MV-4-11 (cell line): ENCODE data around the gene RAB40B.
A peak's percentile ranks its signal among the peaks of the same experiment; 100 is the strongest.
"Not testable (repeated sequence)": the region's sequence is repeated elsewhere in the genome, so short reads cannot be mapped to it uniquely, and the experiment has no call there.

Experiments used
- DNase-seq: peaks from one replicate; lab custom pipeline; 2025; lab: John Stamatoyannopoulos, UW

The RAB40B gene, protein sequence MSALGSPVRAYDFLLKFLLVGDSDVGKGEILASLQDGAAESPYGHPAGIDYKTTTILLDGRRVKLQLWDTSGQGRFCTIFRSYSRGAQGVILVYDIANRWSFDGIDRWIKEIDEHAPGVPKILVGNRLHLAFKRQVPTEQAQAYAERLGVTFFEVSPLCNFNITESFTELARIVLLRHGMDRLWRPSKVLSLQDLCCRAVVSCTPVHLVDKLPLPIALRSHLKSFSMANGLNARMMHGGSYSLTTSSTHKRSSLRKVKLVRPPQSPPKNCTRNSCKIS

DNA sequence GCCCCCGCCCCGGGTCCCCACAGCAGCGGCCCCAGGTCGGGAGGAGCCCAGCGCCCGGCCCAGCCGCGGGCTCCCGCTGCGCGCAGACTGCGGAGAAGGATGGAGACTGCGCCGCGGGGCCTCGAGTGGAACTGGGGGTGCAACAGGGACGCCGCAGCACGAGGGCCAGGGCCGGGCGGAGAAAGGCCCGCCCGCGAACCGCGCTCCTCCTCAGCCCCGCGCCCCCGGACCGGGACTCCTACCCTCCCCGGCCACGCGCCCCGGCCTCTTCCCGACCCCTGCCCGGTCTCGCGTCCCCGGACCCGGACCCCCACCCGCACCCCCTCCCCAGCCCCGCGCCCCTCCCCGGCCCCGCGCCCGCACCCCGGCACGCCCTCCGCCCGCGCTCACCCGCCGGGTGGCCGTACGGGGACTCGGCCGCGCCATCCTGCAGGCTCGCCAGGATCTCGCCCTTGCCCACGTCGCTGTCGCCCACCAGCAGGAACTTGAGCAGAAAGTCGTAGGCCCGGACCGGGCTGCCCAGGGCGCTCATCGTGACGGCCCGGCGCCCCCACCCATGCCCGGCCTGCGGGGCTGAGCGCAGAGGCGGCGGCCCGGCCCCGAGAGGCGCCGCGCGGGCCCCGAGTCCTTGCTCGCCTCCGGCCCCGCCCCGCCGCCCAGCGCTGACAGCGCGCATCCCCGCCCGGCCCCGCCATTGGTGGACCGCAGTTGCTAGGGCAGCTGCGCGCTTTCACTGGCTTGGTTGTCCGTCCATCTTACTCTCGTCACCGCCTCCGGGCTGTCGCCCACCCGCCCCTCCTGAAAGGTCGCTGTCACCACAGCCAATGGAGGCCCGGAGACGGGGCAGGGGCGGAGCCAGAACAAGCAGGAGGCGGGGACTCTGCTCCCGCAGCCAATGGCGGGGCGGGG is at the start of gene RAB40B:
Gene RAB40B (minus strand): TSS at position 634 of the 909 bp plus-strand sequence. CDS start 102 bp downstream, at position 532.
- peak; percentile 97 for DNase-seq

DNA sequence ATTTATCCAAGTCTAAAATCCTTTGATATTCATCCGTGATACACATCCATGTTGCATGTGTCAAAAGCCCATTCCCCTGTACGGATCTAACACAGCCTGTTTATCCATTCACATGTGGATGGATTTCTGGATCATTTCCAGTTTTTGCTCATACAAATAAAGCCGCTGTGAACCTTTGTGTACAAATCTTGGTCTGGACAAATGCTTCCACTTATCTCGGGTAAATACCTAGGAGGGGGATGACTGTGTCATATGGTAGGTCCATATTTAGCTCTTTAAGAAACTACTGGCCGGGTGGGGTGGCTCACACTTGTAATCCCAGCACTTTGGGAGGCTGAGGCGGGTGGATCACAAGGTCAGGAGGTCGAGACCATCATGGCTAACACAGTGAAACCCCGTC is 47.0 kb upstream of the RAB40B start:
- DNase-seq: no peak

DNA sequence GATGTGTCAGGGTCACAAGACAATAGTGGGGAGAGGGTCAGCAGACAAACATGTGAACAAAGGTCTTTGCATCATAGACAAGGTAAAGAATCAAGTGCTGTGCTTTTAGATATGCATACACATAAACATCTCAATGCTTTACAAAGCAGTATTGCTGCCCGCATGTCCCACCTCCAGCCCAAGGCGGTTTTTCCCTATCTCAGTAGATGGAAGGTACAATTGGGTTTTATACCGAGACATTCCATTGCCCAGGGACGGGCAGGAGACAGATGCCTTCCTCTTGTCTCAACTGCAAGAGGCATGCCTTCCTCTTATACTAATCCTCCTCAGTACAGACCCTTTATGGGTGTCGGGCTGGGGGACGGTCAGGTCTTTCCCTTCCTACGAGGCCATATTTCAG is 46.2 kb upstream of the RAB40B start:
- DNase-seq: not testable (repeated sequence)

DNA sequence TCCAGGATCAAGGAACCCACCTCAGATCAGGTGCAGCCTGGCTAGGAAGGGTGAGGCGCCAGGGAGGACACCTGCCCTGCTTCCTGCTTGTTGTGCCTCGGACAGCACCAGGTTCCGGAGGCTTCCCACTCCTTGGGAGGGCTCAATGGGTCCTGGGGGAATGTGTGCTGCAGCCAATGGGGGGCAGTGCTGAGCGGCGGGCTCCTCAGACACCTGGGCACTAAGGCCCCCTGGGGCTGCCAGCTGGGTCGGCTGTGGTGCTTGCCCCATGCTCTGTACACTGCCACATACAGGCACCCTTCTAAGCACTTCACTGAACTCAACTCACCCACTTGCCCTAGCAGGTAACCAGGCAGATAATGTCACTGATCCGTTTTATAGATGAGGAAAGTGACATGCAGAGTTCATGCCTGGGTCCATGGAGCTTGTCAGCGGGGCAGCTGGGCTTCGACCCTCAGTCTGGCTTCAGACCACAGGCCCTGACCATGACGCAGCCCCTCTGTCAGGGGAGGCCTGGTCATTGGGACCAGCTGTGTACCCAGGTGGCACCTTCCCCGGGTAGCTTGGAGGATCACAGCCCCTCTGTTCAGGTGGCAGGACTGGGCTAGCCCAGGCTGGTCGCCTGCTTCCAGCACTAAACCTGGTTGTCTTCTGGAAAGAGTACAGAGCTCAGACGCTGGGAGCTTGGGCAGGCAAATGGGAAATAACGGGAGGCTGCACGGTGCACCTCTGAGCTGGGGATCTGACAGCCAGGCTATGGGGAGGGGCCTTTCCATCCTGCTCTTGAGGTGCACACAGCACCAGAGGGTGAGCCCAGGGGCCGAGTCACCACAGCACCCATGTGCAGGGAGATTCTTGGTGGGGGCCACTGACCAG is 45.1 kb upstream of the RAB40B start:
- DNase-seq: no peak

DNA sequence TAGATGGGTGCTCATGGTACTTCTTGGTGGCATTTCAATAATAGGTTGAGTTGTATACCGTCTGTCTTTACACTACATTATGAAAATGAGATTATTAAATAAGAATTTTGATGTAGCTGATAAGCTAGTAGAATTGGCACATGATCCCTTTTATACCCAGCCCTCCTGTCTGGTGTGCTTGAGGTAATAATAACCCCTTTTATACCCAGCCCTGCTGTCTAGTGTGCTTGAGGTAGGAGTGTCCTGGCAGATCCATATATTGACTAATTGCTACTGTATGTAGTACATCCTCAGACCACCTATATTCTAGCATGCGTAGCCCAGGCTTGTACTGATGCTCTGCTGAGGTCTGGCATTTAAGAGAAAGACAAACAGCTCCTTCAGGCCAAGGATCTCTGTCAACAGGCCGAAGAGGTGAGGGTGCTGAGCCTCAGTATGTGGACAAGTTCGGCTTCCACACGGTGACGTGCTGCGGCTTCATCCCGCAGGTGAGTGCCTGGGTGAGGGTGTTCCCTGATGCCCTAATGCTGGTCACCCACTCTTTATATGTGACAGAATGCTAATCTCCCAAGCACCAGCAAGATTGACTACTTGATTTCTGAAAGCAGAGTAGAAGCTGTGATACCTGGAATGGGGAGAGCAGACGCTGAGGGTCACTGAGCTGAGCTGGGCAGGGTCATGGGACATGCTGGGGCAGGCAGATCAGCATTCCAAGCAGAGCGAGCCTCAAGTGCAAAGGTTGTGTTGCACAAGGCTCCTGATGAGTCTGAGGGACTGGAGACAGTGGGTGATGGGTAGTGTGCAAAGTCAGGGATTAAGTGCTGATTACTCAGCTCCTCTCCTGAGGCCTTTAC is 42.6 kb upstream of the RAB40B start:
- no peak for DNase-seq

DNA sequence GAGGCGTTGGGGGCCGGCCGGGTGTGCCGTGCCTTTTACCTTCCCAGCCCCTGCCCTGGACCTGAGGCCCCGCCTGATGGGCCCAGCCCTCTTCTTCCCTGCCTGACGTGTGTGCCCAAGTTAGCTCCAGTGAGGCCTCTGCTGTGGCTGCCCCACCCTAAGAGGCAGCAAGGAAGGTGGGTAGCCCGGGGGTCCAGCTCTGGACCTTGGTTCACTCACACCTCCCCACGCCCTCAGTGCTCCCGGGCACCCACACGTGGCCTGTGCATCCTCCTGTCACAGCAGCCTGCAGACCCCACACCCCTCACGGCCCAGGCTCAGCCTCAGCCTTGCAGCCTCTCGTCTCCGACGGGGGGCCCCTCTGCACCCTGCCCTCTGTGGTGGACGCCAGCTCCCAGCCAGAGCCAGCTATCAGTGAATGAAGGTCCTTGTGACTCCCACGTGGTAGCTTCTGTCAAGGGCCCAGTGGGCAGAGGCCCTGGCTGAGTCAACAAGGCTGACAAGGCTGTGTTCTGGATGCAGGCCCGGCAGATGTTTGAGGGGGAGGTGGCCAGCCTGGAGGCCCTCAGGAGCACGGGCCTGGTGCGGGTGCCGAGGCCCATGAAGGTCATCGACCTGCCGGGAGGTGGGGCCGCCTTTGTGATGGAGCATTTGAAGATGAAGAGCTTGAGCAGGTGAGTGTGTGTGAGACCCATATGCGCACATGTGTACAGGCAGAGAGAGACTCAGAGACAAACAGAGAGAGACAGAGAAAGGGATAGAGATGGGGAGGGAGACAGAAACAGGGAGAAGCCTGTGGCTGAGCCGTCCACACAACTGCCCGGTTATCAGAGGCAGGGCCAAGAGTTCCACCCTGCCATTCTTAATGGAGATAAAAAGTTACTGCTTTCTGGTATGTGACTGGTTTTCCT is 39.7 kb upstream of the RAB40B start:
- no peak for DNase-seq

DNA sequence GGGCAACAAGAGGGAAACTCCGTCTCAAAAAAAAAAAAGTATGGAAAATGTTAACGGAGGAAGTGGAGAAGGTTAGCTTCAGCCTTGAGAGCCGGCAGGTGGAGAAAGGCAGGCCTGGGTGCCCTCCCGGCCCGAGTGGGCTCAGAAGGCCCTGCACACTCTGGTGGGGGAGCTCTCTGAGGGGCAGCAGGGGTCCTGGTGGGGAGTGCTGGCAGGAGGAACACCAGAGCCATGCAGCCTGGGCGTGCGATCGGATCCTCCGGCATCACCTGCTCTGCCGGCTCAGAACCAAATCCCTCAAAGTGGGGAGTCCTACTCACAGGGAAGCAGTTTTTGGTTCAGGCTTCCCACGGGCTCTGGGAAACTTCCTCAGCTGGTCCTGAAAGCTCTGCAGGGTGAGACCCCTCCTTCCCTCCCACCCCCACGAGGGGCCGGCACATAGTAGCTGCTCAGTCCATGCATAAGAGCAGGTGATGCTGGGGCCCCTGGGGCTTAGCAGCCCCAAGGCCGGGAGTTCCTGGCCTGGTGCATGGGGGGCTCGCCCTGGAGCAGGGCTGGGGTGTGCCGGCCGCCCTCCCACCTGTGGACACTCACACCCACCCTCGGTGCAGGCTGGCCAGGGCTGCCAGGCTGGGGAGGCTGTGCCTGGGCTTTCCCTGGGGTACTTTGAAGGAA is 38.1 kb upstream of the RAB40B start:
- no peak for DNase-seq

DNA sequence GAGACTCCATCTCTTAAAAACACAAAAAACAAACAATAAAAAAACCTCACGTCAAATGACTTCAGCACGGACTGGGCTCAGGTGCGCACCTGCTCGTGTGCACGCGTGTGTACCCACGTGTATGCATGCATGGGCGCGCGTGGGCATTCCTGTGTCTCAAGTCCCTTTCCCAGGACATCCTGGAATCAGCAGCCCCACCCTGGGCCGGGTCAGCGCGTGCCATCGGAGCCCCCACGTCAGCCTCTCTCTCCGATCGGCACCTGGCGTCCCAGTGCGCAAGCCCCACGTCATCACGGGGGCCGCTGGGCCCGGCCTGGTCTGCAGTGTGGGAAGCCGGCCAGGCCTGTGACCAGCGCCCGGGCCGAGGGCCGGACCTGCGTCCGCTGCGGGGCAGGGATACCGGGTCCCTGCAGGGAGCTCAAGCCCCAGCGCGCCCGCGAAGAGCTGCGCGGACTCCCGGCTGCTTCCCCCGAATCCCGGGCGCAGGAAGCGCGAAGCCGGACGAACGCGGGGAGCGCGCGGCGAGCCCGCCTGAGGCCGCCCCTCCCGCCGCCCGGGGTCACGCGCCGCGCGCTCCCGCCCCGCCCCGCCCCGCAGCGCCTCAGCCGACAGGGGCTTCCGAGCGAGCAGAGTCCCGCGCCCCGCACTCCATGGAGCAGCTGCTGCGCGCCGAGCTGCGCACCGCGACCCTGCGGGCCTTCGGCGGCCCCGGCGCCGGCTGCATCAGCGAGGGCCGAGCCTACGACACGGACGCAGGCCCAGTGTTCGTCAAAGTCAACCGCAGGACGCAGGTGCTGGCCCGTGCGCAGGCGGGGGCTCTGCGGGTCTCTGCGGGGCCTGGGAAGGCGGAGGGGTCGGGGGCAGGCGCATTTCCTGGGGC is 36.7 kb upstream of the RAB40B start, which contains the start of gene FN3K:
Gene FN3K (plus strand): TSS at position 629 of the 880 bp plus-strand sequence. CDS start 22 bp downstream, at position 651.
- no peak for DNase-seq

DNA sequence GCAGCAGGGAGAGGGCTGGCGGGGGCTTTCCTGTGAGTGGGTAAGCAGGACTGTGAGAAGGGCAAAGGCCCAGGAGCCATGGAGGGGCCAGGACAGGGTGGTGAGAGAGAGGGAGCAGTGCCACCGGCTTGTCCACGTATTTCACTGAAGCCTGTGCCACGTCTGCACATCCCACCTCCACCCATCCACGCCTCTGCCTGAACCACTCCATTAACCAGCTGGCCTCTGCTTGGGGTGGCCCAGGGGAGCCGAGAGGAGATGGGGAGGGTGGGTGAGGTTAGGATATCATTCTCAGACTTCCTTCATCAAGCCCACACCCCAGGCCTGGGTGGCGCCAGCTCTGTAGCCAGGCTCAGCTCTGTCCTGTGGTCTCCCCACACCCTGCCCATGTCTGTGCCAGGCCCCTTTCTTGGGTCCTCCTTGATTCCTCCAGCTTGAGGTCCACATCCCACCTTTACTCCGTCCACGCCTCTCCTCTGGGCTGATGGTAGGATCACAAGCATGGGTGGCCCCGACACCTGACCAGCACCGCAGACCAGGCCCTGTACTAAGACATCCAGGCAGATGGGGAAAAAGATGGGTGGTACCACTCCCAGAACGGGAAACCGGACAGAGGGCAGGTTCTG is 33.7 kb upstream of the RAB40B start:
- DNase-seq: no peak

DNA sequence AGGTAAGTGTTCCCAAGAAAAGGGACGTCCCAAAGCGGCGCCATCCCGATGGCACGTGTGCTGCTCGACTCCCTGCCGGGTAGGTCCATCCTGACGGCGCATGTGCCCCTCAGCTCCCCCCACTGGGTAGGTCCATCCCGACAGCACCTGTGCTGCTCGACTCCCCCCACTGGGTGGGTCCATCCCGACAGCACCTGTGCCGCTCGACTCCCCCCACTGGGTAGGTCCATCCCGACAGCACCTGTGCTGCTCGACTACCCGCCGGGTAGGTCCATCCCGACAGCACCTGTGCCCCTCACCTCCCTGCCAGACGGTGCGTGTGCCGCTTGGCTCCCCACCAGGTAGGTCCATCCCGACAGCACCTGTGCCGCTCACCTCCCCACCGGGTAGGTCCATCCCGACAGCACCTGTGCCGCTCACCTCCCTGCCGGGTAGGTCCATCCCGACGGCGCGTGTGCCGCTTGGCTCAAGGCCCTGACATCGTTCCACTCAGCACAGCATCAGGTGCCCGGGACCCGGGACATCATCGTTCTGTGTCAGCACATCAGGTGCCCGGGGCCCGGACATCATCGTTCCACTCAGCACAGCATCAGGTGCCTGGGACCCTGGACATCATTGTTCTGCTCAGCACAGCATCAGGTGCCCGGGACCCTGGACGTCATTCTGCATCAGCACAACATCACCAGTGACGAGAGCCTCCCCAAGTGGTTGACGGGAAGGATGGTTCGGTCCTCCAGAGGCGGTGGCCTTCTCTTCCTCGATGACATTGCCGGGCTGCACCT is 31.2 kb upstream of the RAB40B start:
- no peak for DNase-seq

DNA sequence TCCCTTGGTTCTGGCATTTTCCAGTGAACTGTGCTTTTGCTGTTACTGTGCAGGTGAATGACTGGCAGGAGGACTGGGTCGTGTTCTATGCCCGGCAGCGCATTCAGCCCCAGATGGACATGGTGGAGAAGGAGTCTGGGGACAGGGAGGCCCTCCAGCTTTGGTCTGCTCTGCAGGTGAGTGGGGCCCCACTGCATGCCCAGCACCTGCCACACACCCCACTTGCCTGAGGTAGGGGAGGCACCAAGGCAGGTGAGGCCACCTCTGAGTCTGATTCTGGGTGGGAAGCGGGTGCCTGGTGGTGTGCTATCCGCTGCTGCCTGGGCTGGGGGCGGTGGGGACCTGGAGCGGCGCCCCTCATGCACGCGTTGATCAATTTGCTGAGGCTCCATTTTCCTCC is 27.9 kb upstream of the RAB40B start:
- DNase-seq: no peak

DNA sequence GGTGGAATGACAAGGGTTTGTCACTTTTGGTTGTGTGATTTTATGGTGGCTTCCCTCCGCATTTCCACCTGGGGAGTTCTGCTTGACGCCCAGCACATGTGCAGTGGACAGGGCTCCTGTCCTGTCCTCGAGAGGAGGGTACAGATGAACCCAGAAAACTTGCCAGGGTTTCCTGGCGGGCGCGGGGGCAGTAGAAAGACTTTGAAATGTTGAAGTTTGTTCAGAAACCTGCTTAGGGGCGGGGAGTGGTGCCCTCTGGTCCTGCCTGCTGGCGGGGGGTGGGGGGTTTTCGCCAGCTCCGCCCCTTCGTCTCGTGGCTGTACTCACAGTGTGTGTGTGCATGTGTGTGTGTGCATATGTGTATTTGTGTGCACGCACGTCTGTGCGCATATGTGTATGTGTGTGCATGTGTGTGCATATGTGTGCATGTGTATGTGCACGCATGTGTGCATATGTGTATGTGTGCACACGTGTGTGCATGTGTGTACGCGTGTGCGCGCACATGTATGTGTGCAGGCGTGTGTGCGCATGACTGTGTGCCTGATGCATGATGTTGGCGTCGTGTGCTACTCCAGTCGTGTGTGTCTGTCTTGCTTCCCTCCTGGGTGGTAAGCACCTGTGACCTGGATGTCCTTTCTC is 24.8 kb upstream of the RAB40B start:
- no peak for DNase-seq

DNA sequence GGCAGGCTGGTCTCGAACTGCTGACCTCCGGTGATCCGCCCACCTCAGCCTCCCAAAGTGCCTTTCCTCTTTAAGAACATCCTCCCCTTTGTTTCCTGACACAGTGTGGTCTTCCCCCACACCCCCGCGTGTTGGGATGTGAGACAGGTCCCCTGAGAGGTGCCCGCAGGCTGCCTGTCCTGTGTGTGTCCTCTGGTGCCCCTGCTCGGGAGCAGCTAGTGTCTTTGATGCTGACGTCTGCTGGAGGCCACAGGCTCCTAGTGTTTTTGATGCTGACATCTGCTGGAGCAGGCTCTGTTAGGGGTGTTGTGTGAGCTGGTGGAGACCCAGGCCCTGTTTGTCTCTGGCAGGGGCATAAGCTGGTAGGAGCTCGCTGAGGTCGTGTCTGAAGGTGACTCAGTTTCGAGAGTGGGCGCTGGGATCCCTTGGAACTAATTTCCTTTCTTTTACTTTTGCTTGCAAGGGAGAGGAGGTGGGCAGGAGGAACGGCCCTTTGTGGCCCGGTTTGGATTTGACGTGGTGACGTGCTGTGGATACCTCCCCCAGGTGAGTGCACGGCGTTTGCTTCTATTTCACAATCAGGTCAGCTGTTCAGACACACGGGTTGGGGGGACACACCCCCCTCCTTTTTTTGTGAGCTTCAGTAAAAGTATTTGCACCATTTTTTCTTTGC is 24.0 kb upstream of the RAB40B start:
- DNase-seq: no peak

DNA sequence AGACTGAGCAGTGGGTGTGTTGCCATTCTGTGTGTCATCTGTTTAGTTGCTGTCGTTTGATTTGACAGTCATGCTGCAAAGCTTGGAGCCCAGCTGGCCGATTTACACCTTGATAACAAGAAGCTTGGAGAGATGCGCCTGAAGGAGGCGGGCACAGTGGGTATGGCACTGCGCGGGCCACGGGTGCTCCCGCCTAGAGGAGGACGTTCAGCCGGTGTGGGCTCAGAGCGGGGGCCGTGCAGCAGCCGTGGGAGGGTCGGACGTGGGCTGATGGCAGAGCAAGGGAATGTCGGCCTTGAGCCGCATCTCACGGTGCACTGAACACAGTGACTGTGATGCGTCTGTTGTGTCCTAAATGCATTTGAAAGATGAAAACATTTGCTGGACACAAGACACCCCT is 21.7 kb upstream of the RAB40B start:
- no peak for DNase-seq

DNA sequence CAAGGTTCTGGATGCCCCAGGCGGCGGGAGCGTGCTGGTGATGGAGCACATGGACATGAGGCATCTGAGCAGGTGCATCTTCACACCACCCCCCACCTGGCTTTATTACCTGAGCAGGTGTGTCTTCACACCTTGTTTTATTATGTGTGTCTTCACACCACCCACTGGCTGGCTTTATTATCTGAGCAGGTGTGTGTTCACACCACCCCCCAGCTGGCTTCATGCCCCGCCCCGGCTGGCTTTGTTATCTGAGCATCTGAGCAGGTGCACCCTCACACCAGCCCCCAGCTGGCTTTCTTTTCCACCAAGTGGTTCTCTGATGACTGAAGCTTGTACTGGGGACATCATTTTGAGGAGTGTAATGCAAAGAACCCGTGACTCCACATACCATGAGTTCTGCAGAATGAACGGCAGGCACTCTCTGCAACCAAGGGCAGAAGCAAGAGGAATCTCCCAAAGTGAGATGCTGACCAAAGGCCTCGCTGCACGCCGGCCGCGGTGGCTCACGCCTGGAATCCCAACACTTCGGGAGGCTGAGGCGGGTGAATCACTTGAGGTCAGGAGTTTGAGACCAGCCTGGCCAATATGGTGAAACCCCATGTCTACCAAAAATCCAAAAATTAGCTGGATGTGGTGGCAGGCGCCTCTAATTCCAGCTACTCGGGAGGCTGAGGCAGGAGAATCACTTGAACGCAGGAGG is 20.6 kb upstream of the RAB40B start:
- DNase-seq: no peak
